Measurements from ENCODE around the gene KCNG2.

Gene KCNG2

GRCh38 chr18:79871481-79872091 is 73.8 kb downstream of the KCNG2 start:
- Histone ChIP-seq H3K36me3 (no peaks in the 10 kb centered on the region), H3K4me3 (no peak overlapping the region), H3K4me1 (peaks cover 0 to 2% (median 0%) of the 10 kb centered on the region in 4 donors), H3K27ac (no peak overlapping the region), H3K27me3 (peaks cover 0 to 45% of the 10 kb centered on the region in 2 donors), H3K9me3 (no peaks in the 10 kb centered on the region)
- TF ChIP-seq CTCF (IDR thresholded peaks at IDR 0.05): no peak
- DNase-seq: no peak
- intact Hi-C loops (cut with DNase I; ENCODE audit: low total_unique reads): no loop called here

GRCh38 chr18:79872527-79873444 is 75.0 kb downstream of the KCNG2 start:
- intact Hi-C loops (cut with DNase I; ENCODE audit: low total_unique reads): no loop called here
- H3K27ac ChIP-seq: no peak overlapping the region
- H3K4me1 ChIP-seq: peaks cover 0 to 2% (median 0%) of the 10 kb centered on the region in 4 donors
- peaks cover 0 to 45% of the 10 kb centered on the region in 2 donors for H3K27me3 ChIP-seq
- no peak overlapping the region for H3K4me3 ChIP-seq
- TF ChIP-seq CTCF (IDR thresholded peaks at IDR 0.05): no peak
- no peaks in the 10 kb centered on the region for H3K36me3 ChIP-seq
- no peak for DNase-seq
- H3K9me3 ChIP-seq: no peaks in the 10 kb centered on the region

- H3K27me3 ChIP-seq: peaks cover 0 to 45% of the 10 kb centered on the region in 2 donors
- H3K4me3 ChIP-seq: no peak overlapping the region
- H3K27ac ChIP-seq: no peak overlapping the region
- H3K9me3 ChIP-seq: no peaks in the 10 kb centered on the region
- no peak for DNase-seq
- TF ChIP-seq CTCF (IDR thresholded peaks at IDR 0.05): no peak
- no peaks in the 10 kb centered on the region for H3K36me3 ChIP-seq
- peaks cover 0 to 2% (median 0%) of the 10 kb centered on the region in 4 donors for H3K4me1 ChIP-seq
- intact Hi-C loops (cut with DNase I; ENCODE audit: low total_unique reads): no loop called here
These were observed 75.8 kb downstream of the KCNG2 start for GRCh38 chr18:79873449-79874110.

GRCh38 chr18:79874553-79875530 is 77.1 kb downstream of the KCNG2 start:
- Histone ChIP-seq H3K27me3 (peaks cover 0 to 45% of the 10 kb centered on the region in 2 donors), H3K9me3 (no peaks in the 10 kb centered on the region), H3K36me3 (no peaks in the 10 kb centered on the region), H3K27ac (no peak overlapping the region), H3K4me1 (peaks cover 0 to 2% (median 0%) of the 10 kb centered on the region in 4 donors), H3K4me3 (no peak overlapping the region)
- DNase-seq: no peak
- intact Hi-C loops (cut with DNase I; ENCODE audit: low total_unique reads): no loop called here
- TF ChIP-seq CTCF (IDR thresholded peaks at IDR 0.05): no peak

GRCh38 chr18:79875531-79875919 is 77.8 kb downstream of the KCNG2 start:
- H3K36me3 ChIP-seq: no peaks in the 10 kb centered on the region
- intact Hi-C loops (cut with DNase I; ENCODE audit: low total_unique reads): no loop called here
- peaks cover 0 to 42% of the 10 kb centered on the region in 2 donors for H3K27me3 ChIP-seq
- H3K27ac ChIP-seq: no peak overlapping the region
- DNase-seq: no peak
- TF ChIP-seq CTCF (IDR thresholded peaks at IDR 0.05): no peak
- H3K4me3 ChIP-seq: no peak overlapping the region
- H3K9me3 ChIP-seq: no peaks in the 10 kb centered on the region
- peaks cover 0 to 2% (median 0%) of the 10 kb centered on the region in 4 donors for H3K4me1 ChIP-seq
